Erythroblast (primary cell): ENCODE results near the gene RTF1.

ENCODE experiments used
- GATA1 ChIP-seq: IDR thresholded peaks from 2 replicates; pipeline ENCODE4 v1.6.1; 2011; ENCODE audit warnings: low read depth, mild to moderate bottlenecking, control low read depth, low read length, moderate library complexity
- POLR2A ChIP-seq: IDR thresholded peaks from 2 replicates; pipeline ENCODE4 v1.6.1; 2011; ENCODE audit warnings: mild to moderate bottlenecking, low read length

GRCh38 chr15:41423979-41424659, 7.2 kb downstream of the RTF1 start:
- TF ChIP-seq POLR2A (no peak), GATA1 (no peak)
